ENCODE results near the gene TFIP11.

GRCh38 chr22:26453812-26454500 is 58.3 kb downstream of the TFIP11 start:
- TF ChIP-seq CTCF (IDR thresholded peaks at IDR 0.05) (no peak), POLR2AphosphoS5 (IDR thresholded peaks at IDR 0.05; ENCODE audit: insufficient read depth in 1 of 2, low read depth in 1 of 2) (no peak)

Data from vagina (tissue), 2 donors.